DOHH2 (cell line): Measurements from ENCODE around the gene JADE1.

ENCODE experiments used
- H3F3A ChIP-seq: fragments of 200-600 bp; sonication (generic), shearing (Covaris generic); 2 replicates; pipeline ENCODE4 v1.6.0; 2016; ENCODE audit warnings: antibody characterized with exemption, mild to moderate bottlenecking; ENCODE audit not compliant: control insufficient read depth, insufficient read depth
- H3K27ac ChIP-seq: fragments of 200-600 bp; sonication (generic); 2 replicates; pipeline ENCODE4 v1.5.1; 2014; ENCODE audit warnings: low read depth, mild to moderate bottlenecking, low read length, moderate library complexity
- H3K27me3 ChIP-seq: fragments of 200-600 bp; sonication (generic); 2 replicates; pipeline ENCODE4 v1.6.1; 2014; ENCODE audit warnings: mild to moderate bottlenecking, low read length, mixed read lengths; ENCODE audit not compliant: control insufficient read depth
- H3K36me3 ChIP-seq: fragments of 200-600 bp; sonication (generic); 2 replicates; pipeline ENCODE4 v1.6.1; 2014; ENCODE audit warnings: mild to moderate bottlenecking, low read length, moderate library complexity, mixed read lengths; ENCODE audit not compliant: control insufficient read depth
- H3K4me1 ChIP-seq: fragments of 200-600 bp; sonication (generic); 2 replicates; pipeline ENCODE4 v1.6.1; 2014; ENCODE audit warnings: mild to moderate bottlenecking, low read length, mixed read lengths; ENCODE audit not compliant: control insufficient read depth
- H3K4me2 ChIP-seq: fragments of 200-600 bp; sonication (generic); 2 replicates; pipeline ENCODE4 v1.6.0; 2014; ENCODE audit warnings: mild to moderate bottlenecking, low read length, moderate library complexity
- H3K4me3 ChIP-seq: fragments of 200-600 bp; sonication (generic); 2 replicates; pipeline ENCODE4 v1.5.1; 2014; ENCODE audit warnings: mild to moderate bottlenecking, low read length, mixed read lengths
- H3K79me2 ChIP-seq: fragments of 200-600 bp; sonication (generic); 2 replicates; pipeline ENCODE4 v1.6.1; 2014; ENCODE audit warnings: mild to moderate bottlenecking, low read length, mixed read lengths; ENCODE audit not compliant: control insufficient read depth
- H3K9me2 ChIP-seq: fragments of 200-600 bp; sonication (generic); replicated peaks from 2 replicates; pipeline ENCODE4 v1.6.1; 2014; ENCODE audit warnings: mild to moderate bottlenecking, low read length, mixed read lengths; ENCODE audit not compliant: control insufficient read depth
- H3K9me3 ChIP-seq: fragments of 200-600 bp; sonication (generic); 2 replicates; pipeline ENCODE4 v1.6.1; 2014; ENCODE audit warnings: antibody characterized with exemption, low read length, mixed read lengths; ENCODE audit not compliant: control insufficient read depth, insufficient read depth
- H4K20me1 ChIP-seq: fragments of 200-600 bp; sonication (generic); 2 replicates; pipeline ENCODE4 v1.6.0; 2014; ENCODE audit warnings: low read depth, mild to moderate bottlenecking, antibody characterized with exemption, low read length, moderate library complexity; ENCODE audit not compliant: control insufficient read depth, insufficient read depth
- EZH2phosphoT487 ChIP-seq: fragments of 200-600 bp; sonication (generic); IDR thresholded peaks from 2 replicates; pipeline ENCODE4 v1.6.1; 2017; ENCODE audit warnings: borderline replicate concordance, mild to moderate bottlenecking, antibody characterized with exemption, low read length, moderate library complexity, mixed read lengths
- TF ChIP-seq, protein P1 (sequence below): fragments of 200-600 bp; sonication (generic); IDR thresholded peaks from one replicate; pipeline ENCODE4 v1.5.1; 2014; ENCODE audit warnings: antibody characterized with exemption, mild to moderate bottlenecking, low read depth, low read length; ENCODE audit not compliant: poor library complexity, severe bottlenecking

JADE1 gene

DNA sequence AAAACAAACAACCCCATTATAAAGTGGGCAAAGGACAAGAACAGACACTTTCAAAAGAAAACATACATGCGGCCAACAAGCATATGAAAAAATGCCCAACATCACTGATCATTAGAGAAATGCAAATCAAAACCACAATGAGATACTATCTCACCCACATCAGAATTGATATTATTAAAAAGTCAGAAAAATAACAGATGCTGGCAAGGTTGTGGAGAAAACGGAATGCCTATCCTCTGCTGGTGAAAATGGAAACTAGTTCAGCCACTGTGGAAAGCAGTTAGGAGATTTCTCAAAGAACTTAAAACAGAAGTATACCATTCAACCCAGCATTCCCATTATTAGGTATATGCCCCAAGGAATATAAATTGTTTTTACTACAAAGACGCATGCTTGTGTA is 112.5 kb downstream of the JADE1 start:
- no peaks in the 10 kb centered on the region for H4K20me1 ChIP-seq
- no peaks in the 10 kb centered on the region for H3K27me3 ChIP-seq
- H3K9me2 ChIP-seq = no peaks in the 10 kb centered on the region
- no peak overlapping the region for H3K27ac ChIP-seq
- no peaks in the 10 kb centered on the region for H3F3A ChIP-seq
- H3K4me1 ChIP-seq = no peaks in the 10 kb centered on the region
- no peak overlapping the region for H3K4me3 ChIP-seq
- H3K36me3 ChIP-seq = no peaks in the 10 kb centered on the region; the same call in 1 of the 2 replicates
- TF ChIP-seq EZH2phosphoT487 = no peak
- TF ChIP-seq, protein P1, sequence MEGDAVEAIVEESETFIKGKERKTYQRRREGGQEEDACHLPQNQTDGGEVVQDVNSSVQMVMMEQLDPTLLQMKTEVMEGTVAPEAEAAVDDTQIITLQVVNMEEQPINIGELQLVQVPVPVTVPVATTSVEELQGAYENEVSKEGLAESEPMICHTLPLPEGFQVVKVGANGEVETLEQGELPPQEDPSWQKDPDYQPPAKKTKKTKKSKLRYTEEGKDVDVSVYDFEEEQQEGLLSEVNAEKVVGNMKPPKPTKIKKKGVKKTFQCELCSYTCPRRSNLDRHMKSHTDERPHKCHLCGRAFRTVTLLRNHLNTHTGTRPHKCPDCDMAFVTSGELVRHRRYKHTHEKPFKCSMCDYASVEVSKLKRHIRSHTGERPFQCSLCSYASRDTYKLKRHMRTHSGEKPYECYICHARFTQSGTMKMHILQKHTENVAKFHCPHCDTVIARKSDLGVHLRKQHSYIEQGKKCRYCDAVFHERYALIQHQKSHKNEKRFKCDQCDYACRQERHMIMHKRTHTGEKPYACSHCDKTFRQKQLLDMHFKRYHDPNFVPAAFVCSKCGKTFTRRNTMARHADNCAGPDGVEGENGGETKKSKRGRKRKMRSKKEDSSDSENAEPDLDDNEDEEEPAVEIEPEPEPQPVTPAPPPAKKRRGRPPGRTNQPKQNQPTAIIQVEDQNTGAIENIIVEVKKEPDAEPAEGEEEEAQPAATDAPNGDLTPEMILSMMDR = no peak
- H3K4me2 ChIP-seq = no peak overlapping the region
- no peaks in the 10 kb centered on the region for H3K79me2 ChIP-seq
- no peaks in the 10 kb centered on the region for H3K9me3 ChIP-seq
